SIG-M5 treated with dmso at 0.1 percent for 504 hours (cell line): ENCODE data around the gene WASHC2C.
A peak's percentile ranks its signal among the peaks of the same experiment; 100 is the strongest.
"Not testable (repeated sequence)": the region's sequence is repeated elsewhere in the genome, so short reads cannot be mapped to it uniquely, and the experiment has no call there.

Experiments
- DNase-seq: peaks from one replicate; lab custom pipeline; 2025; ENCODE audit not compliant: unreplicated experiment; lab: John Stamatoyannopoulos, UW

Gene WASHC2C, protein sequence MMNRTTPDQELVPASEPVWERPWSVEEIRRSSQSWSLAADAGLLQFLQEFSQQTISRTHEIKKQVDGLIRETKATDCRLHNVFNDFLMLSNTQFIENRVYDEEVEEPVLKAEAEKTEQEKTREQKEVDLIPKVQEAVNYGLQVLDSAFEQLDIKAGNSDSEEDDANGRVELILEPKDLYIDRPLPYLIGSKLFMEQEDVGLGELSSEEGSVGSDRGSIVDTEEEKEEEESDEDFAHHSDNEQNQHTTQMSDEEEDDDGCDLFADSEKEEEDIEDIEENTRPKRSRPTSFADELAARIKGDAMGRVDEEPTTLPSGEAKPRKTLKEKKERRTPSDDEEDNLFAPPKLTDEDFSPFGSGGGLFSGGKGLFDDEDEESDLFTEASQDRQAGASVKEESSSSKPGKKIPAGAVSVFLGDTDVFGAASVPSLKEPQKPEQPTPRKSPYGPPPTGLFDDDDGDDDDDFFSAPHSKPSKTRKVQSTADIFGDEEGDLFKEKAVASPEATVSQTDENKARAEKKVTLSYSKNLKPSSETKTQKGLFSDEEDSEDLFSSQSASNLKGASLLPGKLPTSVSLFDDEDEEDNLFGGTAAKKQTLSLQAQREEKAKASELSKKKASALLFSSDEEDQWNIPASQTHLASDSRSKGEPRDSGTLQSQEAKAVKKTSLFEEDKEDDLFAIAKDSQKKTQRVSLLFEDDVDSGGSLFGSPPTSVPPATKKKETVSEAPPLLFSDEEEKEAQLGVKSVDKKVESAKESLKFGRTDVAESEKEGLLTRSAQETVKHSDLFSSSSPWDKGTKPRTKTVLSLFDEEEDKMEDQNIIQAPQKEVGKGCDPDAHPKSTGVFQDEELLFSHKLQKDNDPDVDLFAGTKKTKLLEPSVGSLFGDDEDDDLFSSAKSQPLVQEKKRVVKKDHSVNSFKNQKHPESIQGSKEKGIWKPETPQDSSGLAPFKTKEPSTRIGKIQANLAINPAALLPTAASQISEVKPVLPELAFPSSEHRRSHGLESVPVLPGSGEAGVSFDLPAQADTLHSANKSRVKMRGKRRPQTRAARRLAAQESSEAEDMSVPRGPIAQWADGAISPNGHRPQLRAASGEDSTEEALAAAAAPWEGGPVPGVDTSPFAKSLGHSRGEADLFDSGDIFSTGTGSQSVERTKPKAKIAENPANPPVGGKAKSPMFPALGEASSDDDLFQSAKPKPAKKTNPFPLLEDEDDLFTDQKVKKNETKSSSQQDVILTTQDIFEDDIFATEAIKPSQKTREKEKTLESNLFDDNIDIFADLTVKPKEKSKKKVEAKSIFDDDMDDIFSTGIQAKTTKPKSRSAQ (N-terminal part only)

GRCh38 chr10:45726703-45727420 lies at the start of gene WASHC2C:
WASHC2C (plus strand) TSS chr10:45727266; CDS start chr10:45727318, 52 bp downstream.
- peak; percentile 64 for DNase-seq

- not testable (repeated sequence) for DNase-seq
Measured at GRCh38 chr10:45678467-45678866, 48.6 kb upstream of the WASHC2C start.

DNA sequence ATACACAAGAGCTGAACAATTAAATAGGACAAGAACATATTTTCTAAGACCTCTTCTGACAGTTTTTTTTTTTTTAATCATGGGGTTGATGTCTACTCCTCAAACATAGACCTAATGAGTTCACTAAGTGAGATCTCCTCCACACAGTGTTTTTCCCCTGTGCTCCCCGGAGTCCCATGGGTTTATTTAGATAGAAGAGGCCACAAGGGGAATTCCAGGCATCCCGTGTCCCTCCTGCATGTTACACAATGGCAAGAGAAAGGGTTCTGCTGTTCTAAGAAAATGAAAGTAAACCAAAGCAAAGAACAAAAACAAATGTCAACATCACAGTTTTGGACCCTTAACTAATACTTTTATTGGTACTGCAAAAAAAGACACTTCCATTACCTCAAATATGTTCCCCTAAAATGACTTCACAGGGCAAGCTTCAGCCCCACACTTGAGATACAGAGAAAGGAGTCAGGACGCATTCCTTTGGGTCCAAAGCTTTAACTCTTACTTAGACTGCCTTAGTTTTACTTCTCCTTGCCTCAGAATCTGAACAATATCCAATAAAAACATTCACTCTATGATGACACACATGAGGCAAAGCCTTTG lies 16.8 kb upstream of the WASHC2C start:
- not testable (repeated sequence) for DNase-seq

- DNase-seq = not testable (repeated sequence)
Measured at GRCh38 chr10:45711223-45711622, 15.8 kb upstream of the WASHC2C start.

DNA sequence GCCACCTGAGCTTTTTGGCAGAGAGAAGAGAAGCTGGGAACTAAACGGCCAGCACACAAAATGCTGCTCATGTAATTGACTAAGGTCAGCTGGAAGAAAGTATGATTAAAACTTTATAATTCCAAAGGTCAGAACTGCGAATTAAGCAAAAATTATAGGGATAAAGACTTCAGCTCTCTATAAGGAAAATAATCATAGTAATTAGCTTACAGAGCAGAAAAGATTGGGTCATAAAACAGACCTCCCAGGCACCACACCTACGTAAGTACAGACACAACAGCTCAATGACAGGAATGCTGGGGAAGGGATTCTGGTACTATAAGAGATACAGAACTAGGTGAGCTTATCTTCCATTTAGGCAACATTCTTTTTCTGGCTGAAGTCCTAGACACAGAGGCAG lies 10.0 kb upstream of the WASHC2C start:
- not testable (repeated sequence) for DNase-seq

DNA sequence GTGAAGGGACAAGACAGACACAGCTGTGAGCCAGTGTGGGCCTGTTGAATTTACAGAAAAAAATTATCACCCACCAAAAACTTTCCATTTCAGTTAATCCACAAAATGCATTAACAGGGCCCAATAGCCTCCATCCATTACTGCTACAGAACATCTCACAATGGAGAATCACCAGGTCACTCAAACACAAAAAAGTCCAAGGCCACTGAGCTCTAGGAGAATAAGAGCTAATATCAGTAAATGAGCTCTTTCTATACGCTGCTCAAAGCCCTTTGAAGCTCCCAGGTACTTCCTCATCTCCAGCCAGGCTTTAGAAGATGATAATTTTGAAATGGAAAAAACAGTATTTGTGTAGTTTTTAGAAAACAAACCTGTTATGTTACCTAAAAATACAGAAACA lies 9.4 kb upstream of the WASHC2C start:
- not testable (repeated sequence) for DNase-seq

DNA sequence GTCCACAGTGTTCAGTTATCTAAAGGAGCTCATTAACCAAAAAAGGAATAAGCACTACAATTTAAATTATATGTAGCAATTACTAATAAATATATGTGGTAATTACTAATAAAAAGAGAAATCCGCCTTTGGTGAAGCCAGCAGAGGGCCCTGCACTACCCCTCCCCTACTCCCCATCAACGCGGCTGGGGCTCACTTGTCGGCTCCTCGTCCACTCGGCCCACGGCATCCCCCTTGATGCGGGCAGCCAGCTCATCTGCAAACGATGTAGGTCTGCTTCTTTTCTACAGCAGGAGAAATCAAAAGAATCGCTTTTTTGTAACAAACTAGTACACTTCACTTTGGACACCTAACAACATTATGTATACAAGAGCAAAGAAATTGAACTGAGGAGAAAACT lies 5.6 kb upstream of the WASHC2C start:
- not testable (repeated sequence) for DNase-seq

DNA sequence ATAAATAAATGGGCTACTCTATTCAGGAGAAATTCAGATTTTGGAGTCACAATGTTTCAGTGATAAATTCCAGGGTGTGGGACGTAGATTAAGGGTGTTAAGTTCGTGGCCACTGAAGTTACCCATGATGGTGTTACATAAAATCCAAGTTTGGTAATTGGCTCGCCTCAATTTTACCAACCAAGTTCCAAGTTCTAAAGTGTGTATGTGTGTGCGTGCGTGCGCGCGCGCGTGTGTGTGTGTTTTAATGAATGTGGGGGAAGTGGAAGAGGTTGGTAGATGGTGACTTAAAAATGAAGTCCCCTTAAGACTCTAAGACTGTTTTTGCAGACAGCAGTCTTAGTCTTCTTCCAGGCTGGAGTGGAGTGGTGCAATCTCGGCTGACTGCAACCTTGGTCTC lies 3.2 kb upstream of the WASHC2C start:
- DNase-seq = not testable (repeated sequence)

DNA sequence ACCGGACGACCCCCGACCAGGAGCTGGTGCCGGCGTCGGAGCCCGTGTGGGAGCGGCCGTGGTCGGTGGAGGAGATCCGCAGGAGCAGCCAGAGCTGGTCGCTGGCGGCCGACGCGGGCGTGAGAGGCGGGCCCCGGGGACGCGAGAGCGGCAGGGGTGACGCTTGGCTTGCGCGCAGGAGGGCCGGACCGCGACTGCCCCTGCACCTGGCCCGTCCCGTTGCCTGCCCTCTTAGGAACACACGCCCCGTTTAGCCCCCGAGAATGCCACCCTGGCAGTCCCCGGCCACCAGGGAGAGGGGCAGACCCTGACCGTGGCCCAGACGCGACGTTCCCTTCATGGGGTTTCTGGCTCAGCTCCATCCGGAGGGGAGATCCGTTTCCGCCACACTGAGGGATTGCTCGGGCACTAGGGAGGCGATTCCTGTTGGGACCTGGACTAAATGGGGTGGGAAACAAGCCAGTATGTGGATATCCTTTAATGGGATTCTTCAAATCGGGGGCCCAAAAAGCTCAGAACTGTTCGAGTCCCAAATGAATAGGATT lies 427 bp downstream of the WASHC2C start:
- DNase-seq = not testable (repeated sequence)

GRCh38 chr10:45734449-45734848 lies 7.4 kb downstream of the WASHC2C start:
- not testable (repeated sequence) for DNase-seq

DNA sequence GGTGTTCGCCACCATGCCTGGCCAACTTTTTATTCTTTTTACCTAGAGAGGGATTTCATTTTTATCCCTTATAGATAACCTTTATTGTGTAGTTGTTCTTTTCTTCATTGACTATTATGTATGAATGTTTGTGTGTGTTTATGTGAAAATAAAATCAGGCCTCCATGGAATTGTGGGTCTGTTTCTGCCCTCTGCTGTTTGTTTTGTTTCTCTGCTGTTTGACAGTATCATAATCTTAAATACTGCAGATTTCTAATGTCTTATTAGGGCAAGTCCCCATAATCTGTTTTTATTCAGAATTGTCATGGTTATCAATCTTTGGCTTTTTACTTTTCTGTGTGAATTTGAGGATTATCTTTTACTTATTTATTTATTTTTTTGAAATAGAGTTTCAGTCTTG lies 7.8 kb downstream of the WASHC2C start:
- not testable (repeated sequence) for DNase-seq

DNA sequence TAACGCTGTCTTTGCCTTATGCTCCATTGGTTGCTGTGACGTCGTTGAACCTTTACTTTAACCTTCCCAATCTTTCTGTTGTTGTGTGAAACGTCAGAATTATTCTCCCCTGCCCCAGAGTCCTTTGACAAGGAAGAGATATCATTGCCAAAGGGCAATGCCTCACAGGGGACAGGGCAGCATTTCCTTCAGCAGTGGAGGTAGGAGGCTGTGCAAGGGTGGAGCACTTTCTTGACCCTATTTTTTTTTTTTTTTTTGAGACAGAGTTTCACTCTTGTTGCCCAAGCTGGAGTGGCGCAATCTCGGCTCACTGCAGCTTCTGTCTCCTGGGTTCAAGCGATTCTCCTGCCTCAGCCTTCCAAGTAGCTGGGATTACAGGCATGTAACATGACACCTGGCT lies 14.5 kb downstream of the WASHC2C start:
- DNase-seq = not testable (repeated sequence)

DNA sequence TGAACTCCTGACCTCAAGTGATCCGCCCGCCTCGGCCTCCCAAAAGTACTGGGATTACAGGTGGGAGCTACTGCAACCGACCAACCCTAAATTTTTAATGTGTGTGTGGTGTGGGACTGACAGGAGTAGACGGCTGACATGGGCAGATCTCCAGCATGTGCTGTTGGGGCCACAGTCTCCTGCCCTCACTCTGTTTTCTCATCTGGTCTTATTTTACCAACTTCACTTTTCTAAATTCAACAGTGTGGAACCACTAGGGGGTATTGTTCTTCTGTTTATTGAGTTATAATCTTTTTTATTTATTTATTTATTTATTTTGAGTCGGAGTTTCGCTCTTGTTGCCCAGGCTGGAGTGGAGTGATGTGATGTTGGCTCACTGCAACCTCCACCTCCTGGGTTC lies 14.9 kb downstream of the WASHC2C start:
- not testable (repeated sequence) for DNase-seq

DNA sequence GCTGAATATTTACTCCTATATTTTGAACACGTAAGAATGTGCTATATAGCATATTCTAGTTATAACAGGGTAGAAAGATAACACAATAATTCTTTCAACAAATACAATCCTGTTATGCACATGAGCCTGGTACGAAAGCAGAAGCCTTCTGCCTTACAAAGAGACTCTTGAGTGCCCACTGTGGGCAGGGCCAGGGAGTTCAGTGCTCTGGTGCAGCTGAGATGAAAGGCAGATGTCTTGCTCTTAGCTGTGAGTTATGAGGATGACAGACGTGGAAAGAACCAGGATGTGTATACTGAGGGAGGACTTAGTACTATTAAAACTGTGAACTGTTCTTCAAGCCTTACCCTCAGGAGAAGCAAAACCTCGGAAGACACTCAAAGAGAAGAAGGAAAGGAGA lies 24.1 kb downstream of the WASHC2C start:
- DNase-seq = not testable (repeated sequence)

DNA sequence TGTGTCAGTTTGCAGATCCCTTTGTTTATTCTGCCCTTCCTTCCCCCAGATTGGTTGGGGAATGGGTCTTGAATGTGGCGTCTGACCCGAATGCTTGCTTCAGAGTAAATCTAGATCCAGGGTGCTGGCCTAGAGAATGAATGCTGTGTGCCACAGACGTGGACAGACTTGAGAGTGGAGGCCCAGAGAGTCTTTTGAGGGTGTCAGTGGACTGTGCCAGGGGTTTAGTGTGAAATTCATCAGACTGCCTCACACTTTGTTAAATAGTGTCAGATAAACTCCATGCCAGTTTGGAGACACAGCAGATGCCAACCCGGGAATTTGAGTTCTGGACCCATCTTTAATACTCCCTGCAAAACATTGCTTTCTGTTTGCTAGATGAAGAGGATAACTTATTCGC lies 25.1 kb downstream of the WASHC2C start:
- DNase-seq = not testable (repeated sequence)

DNA sequence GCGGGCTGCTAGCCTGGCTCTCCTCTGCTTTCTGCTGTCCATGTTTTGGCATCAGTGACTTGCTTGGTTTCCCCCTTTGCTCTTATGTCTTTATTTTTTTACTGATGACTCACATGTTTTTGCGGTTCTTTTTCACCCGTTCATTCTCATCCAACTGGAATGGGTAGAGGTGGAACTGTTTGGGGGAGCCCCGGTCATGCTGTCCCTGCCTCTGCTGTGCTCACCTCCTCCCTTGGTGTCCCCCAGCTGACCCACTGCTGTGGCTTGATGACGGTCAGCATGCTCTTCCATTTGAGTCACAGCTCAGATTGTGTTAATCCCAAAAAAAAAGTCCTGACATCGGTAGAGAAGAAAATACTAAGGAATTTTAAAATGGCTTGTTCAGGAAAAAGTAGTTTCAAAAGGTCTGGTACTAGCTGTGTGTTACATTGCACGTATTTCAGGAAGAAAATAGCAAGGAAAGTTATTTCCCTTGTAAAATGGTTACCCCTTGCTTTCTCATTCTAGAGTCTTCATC lies 27.0 kb downstream of the WASHC2C start:
- not testable (repeated sequence) for DNase-seq

DNA sequence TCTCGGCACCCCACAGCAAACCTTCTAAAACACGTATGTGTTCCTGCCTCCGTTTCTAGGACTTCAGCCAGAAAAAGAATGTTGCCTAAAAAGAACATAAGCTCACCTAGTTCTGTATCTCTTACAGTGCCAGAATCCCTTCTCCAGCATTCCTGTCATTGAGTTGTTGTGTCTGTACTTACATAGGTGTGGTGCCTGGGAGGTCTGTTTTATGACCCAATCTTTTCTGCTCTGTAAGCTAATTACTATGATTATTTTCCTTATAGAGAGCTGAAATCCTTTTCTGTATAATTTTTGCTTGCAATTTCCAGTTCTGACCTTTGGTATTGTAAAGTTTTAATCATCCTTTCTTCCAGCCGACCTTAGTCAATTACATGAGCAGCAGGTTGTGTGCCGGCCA lies 28.0 kb downstream of the WASHC2C start:
- DNase-seq = not testable (repeated sequence)

DNA sequence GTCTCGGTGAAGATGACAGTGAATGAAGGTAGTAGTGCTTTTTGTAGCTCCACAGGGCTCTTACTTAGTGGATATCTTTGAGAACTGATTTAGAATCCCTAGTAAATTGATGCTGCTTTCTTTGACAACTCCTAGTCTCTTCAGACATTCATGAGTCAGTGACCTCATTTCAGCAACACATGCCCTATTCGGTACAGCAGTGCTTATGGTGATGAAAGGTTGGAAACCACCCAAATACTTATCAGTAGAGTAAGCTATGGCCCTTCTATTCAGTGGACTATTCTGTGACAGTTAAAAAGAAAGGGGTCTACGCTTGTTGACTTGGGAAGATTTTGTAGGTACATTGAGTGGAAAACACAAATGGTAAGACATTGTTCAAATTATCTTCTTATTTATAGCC lies 29.0 kb downstream of the WASHC2C start:
- DNase-seq = not testable (repeated sequence)

DNA sequence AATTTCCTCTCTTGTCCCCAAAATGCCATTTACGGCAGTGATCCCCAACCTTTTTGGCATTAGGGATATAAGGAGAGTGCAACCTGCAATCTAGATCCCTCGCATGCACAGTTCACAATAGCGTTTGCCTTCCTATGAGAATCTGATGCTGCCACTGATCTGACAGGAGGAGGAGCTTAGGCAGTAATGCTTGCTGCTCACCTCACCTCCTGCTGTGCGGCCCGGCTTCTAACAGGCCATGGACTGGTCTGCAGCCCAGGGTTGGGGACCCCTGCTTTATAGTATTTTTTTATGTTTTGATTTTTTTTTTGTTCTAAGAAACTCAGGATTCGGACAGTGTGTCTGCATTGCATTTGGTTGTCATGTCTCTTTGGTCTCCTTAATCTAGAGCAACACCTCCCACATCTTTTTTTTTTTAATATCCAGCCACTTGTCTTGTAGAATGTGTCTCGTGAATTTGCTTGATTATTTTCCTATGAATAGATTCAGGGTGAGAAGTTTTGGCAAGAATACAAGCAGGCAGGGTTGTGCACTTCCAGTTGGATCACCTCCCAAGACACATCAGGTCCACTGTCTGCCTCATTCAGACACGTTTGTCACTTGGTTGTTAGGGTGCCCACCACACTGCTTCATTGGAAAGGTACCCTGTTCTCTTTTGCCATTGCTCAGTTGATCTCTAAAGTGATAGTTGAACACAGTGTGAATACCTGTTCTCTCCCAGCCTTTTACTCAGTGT lies 30.8 kb downstream of the WASHC2C start:
- not testable (repeated sequence) for DNase-seq
